B cell (primary cell): ENCODE results near the gene FMNL3. TPM values are rescaled to one million over a fixed set of nuclear protein-coding genes. Genes with fewer than 3 reads are reported as not detected.
A peak's percentile ranks its signal among the peaks of the same experiment; 100 is the strongest.

ENCODE experiments used
- ATAC-seq: fragments of 200-7000 bp; cut with Tn5 transposase; one replicate; pipeline ENCODE4 v1.10.0; 2021; ENCODE audit warnings: low read depth, mild to moderate bottlenecking, moderate number of reproducible peaks, moderate library complexity
- CTCF ChIA-PET: fragments of 350-600 bp; sonication (Branson Sonifier 250); formaldehyde crosslinking; loops from one replicate; lab custom pipeline; 2021; ENCODE audit warnings: antibody characterized with exemption, inconsistent platforms; lab: Charles Lee
- POLR2A ChIA-PET: fragments of 350-600 bp; sonication (Branson Sonifier 250); formaldehyde crosslinking; loops from one replicate; lab custom pipeline; 2021; ENCODE audit warnings: antibody characterized with exemption; lab: Charles Lee
- DNase-seq: peaks from one replicate; pipeline ENCODE4 v3.0.0; 2013
- H2AFZ ChIP-seq: 2 replicates; pipeline ENCODE4 v1.6.1; 2012; ENCODE audit warnings: mild to moderate bottlenecking, low read depth, low read length; ENCODE audit not compliant: insufficient read depth, poor library complexity, severe bottlenecking
- H3K27ac ChIP-seq, 2 donors: 1 replicate in 1 of 2; 2 replicates in 1 of 2; pipeline ENCODE4 v1.5.1; 2012 to 2013; ENCODE audit warnings: low read length in 2 of 2, mild to moderate bottlenecking in 2 of 2, moderate library complexity in 1 of 2
- H3K27me3 ChIP-seq, 4 experiments: fragments of 200-600 bp in 1 of 4; sonication (generic) in 1 of 4; replicated peaks in 1 of 4; 1 replicate in 2 of 4; 2 replicates in 2 of 4; pipeline versions ENCODE4 v1.6.1 to v1.7.0; 2013 to 2016; ENCODE audit warnings: low read length in 3 of 4, mild to moderate bottlenecking in 2 of 4, mixed read lengths in 1 of 4, moderate library complexity in 1 of 4; ENCODE audit not compliant: insufficient read depth in 4 of 4, control insufficient read depth in 3 of 4; ENCODE audit errors: control extremely low read depth in 1 of 4
- H3K36me3 ChIP-seq, 2 experiments: replicated peaks in 1 of 2; 1 replicate in 1 of 2; 2 replicates in 1 of 2; pipeline versions ENCODE4 v1.6.1 to v1.7.1; 2013; ENCODE audit warnings: low read length in 1 of 2; ENCODE audit not compliant: insufficient read depth in 2 of 2, control insufficient read depth in 1 of 2; ENCODE audit errors: control extremely low read depth in 1 of 2, extremely low read depth in 1 of 2
- H3K4me1 ChIP-seq, 2 donors: fragments of 200-600 bp in 1 of 2; sonication (generic) in 1 of 2; 1 replicate in 1 of 2; 2 replicates in 1 of 2; pipeline versions ENCODE4 v1.5.1 to v1.6.1; 2013 to 2017; ENCODE audit warnings: low read length in 2 of 2; ENCODE audit not compliant: control insufficient read depth in 2 of 2, insufficient read depth in 2 of 2
- H3K4me2 ChIP-seq: replicated peaks from 2 replicates; pipeline ENCODE3; 2012; ENCODE audit warnings: mild to moderate bottlenecking, low read depth, low read length; ENCODE audit not compliant: poor library complexity, severe bottlenecking
- H3K4me3 ChIP-seq, 5 experiments: fragments of 200-600 bp in 1 of 5; sonication (generic) in 1 of 5; 1 replicate in 3 of 5; 2 replicates in 2 of 5; pipeline versions ENCODE4 v1.5.1 to v1.7.0; 2011 to 2016; ENCODE audit warnings: low read length in 4 of 5, mild to moderate bottlenecking in 4 of 5, low read depth in 2 of 5, control low read depth in 1 of 5, moderate library complexity in 1 of 5; ENCODE audit not compliant: insufficient read depth in 1 of 5; ENCODE audit errors: control extremely low read depth in 1 of 5, extremely low read depth in 1 of 5
- H3K79me2 ChIP-seq: fragments of 200-600 bp; sonication (generic); one replicate; pipeline ENCODE4 v1.6.0; 2016; ENCODE audit warnings: low read length; ENCODE audit not compliant: control insufficient read depth, insufficient read depth
- H3K9ac ChIP-seq: fragments of 200-600 bp; sonication (generic); 2 replicates; pipeline ENCODE4 v1.6.1; 2017; ENCODE audit warnings: mild to moderate bottlenecking, low read length, moderate library complexity
- H3K9me3 ChIP-seq, 3 donors: one replicate each; pipeline versions ENCODE4 v1.6.1 to v1.7.1; 2013; ENCODE audit warnings: low read length in 2 of 3; ENCODE audit not compliant: control insufficient read depth in 2 of 3, insufficient read depth in 1 of 3; ENCODE audit errors: control extremely low read depth in 1 of 3
- H4K20me1 ChIP-seq: 2 replicates; pipeline ENCODE4 v1.6.0; 2012; ENCODE audit warnings: mild to moderate bottlenecking, low read length; ENCODE audit not compliant: insufficient read depth, control insufficient read depth, poor library complexity, severe bottlenecking
- H3K27ac Mint-ChIP-seq: one replicate; pipeline ENCODE4 v1.8.0; 2021; ENCODE audit warnings: mixed read lengths
- H3K27me3 Mint-ChIP-seq: one replicate; pipeline ENCODE4 v1.8.0; 2021; ENCODE audit warnings: mixed read lengths
- H3K4me1 Mint-ChIP-seq: one replicate; pipeline ENCODE4 v1.8.0; 2021; ENCODE audit warnings: mixed read lengths
- H3K4me3 Mint-ChIP-seq: one replicate; pipeline ENCODE4 v1.8.0; 2021; ENCODE audit warnings: mixed read lengths
- H3K9me3 Mint-ChIP-seq: one replicate; pipeline ENCODE4 v1.8.0; 2022; ENCODE audit warnings: mixed read lengths; ENCODE audit not compliant: insufficient read depth
- EZH2 ChIP-seq: IDR thresholded peaks from 2 replicates; pipeline ENCODE4 v1.6.1; 2012; ENCODE audit warnings: borderline replicate concordance, low read depth, mild to moderate bottlenecking, moderate library complexity, low read length; ENCODE audit not compliant: insufficient read depth, poor library complexity, severe bottlenecking
- WGBS: methylation state at CpG from one replicate; pipeline ENCODE4 v1.1.5; 2013; ENCODE audit warnings: missing lambda C conversion rate; ENCODE audit not compliant: insufficient coverage; 5-methylcytosine and 5-hydroxymethylcytosine counted together
- intact Hi-C: fragments of 100-400 bp; cut with micrococcal nuclease; formaldehyde crosslinking; loops from one replicate; pipeline ENCODE4 v1.10.0; 2022
- polyA plus RNA-seq: library from polyadenylated mRNA; depleted of rRNA; stranded (reverse); fragments of >200 nt; gene quantifications from 2 replicates; pipeline ENCODE4 v1.2.3, GENCODE V29; 2012
- total RNA-seq, 2 donors: library from RNA; stranded (reverse); fragments of 120-200 nt in 1 of 2; gene quantifications; 1 replicate in 1 of 2; 2 replicates in 1 of 2; pipeline versions ENCODE4 v1.2.3 to v1.2.4, GENCODE V29; 2013 to 2022
- TF ChIP-seq, protein P1 (sequence below): fragments of 200-600 bp; IDR thresholded peaks from one replicate; pipeline ENCODE4 v1.8.0; 2022; ENCODE audit warnings: antibody characterized with exemption, mild to moderate bottlenecking

Gene FMNL3
- total and polyA plus RNA-seq, 2 donors (not counting 1 experiment from before 2014, with no cell fraction given), result 19.3 to 69.9 TPM

DNA sequence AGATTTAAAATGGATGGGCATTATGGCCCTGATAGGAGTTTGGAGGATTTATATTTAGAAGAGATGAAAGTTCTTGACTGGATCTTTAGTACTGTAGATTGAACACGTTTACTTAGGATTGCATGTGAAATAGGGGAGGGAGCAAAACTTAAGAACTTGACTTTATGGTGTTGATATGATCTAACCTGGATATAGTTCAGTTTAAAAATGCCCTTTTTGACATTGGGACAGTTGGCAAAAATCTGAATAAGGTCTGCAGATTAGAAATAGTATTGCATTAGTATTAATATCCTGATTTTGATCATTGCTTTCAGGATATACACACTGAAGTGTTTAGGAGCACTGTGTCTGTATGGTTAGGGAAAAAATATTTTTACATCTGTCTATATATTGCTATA is 43.8 kb upstream of the FMNL3 start:
- Mint-ChIP-seq H3K27me3 (no peaks in the 10 kb centered on the region), H3K4me3 (peak overlapping the region; percentile 11)
- H3K79me2 ChIP-seq, result peaks cover 98% of the 10 kb centered on the region

More for the DNA sequence above, 43.8 kb upstream of the FMNL3 start:
- CTCF ChIA-PET, result interaction anchor here (0.7 kb wide), 1 partner anchor 99 kb away, joined by 4 read pairs; no protein-coding TSS in a partner anchor
- no peak overlapping the region for H2AFZ ChIP-seq
- no peak for ATAC-seq
- TF ChIP-seq, protein P1, sequence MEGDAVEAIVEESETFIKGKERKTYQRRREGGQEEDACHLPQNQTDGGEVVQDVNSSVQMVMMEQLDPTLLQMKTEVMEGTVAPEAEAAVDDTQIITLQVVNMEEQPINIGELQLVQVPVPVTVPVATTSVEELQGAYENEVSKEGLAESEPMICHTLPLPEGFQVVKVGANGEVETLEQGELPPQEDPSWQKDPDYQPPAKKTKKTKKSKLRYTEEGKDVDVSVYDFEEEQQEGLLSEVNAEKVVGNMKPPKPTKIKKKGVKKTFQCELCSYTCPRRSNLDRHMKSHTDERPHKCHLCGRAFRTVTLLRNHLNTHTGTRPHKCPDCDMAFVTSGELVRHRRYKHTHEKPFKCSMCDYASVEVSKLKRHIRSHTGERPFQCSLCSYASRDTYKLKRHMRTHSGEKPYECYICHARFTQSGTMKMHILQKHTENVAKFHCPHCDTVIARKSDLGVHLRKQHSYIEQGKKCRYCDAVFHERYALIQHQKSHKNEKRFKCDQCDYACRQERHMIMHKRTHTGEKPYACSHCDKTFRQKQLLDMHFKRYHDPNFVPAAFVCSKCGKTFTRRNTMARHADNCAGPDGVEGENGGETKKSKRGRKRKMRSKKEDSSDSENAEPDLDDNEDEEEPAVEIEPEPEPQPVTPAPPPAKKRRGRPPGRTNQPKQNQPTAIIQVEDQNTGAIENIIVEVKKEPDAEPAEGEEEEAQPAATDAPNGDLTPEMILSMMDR, result no peak
- no peak for TF ChIP-seq EZH2
- intact Hi-C loops, result no loop called here
- H3K4me2 ChIP-seq, result peak overlapping the region; percentile 7
- Mint-ChIP-seq H3K9me3 (no peaks in the 10 kb centered on the region), H3K27ac (peak overlapping the region; percentile 43), H3K4me1 (peaks cover 80% of the 10 kb centered on the region)
- peak overlapping the region in 1 of 2 donors; percentile 44 for H3K27ac ChIP-seq
- no peak overlapping the region for H3K4me3 ChIP-seq
- WGBS, result 80% methylated on average over 1 of the region's 1 CpG
- peaks cover 100% of the 10 kb centered on the region for H4K20me1 ChIP-seq
- H3K4me1 ChIP-seq, result peaks cover 37 to 54% of the 10 kb centered on the region in 2 donors
- no peaks in the 10 kb centered on the region for H3K9me3 ChIP-seq
- peaks cover 7 to 37% of the 10 kb centered on the region in 2 experiments for H3K36me3 ChIP-seq
- H3K27me3 ChIP-seq, result no peaks in the 10 kb centered on the region
- POLR2A ChIA-PET, result interaction anchor here (0.7 kb wide), 1 partner anchor 16 kb away, joined by 5 read pairs; no protein-coding TSS in a partner anchor
- H3K9ac ChIP-seq, result no peak overlapping the region
- no peak for DNase-seq
